ACC112 (cell line): ENCODE data around the gene KAT8.

Experiments used
- H2AFZ ChIP-seq: fragments of 200-600 bp; sonication (generic); one replicate; pipeline ENCODE4 v1.6.0; 2017; ENCODE audit warnings: antibody characterized with exemption, low read length; ENCODE audit not compliant: unreplicated experiment
- H3K27ac ChIP-seq: fragments of 200-600 bp; sonication (generic); 2 replicates; pipeline ENCODE4 v1.5.1; 2014; ENCODE audit warnings: low read depth, mild to moderate bottlenecking, antibody characterized with exemption, low read length, moderate library complexity
- H3K27me3 ChIP-seq: fragments of 200-600 bp; sonication (generic); 2 replicates; pipeline ENCODE4 v1.6.1; 2014; ENCODE audit warnings: mild to moderate bottlenecking, antibody characterized with exemption, low read length, moderate library complexity, mixed read lengths; ENCODE audit not compliant: insufficient read depth
- H3K36me3 ChIP-seq: fragments of 200-600 bp; sonication (generic); 2 replicates; pipeline ENCODE4 v1.6.1; 2016; ENCODE audit warnings: mild to moderate bottlenecking, antibody characterized with exemption, low read length, moderate library complexity, mixed read lengths; ENCODE audit not compliant: insufficient read depth
- H3K4me1 ChIP-seq: fragments of 200-600 bp; sonication (generic); one replicate; pipeline ENCODE4 v1.6.1; 2016; ENCODE audit warnings: low read length, mixed read lengths; ENCODE audit not compliant: insufficient read depth, unreplicated experiment, control insufficient read depth
- H3K4me3 ChIP-seq: fragments of 200-600 bp; sonication (generic); 2 replicates; pipeline ENCODE4 v1.5.1; 2014; ENCODE audit warnings: mild to moderate bottlenecking, low read depth, low read length
- H3K79me2 ChIP-seq: fragments of 200-600 bp; sonication (generic); one replicate; pipeline ENCODE4 v1.6.0; 2016; ENCODE audit warnings: low read length; ENCODE audit not compliant: control insufficient read depth, unreplicated experiment, insufficient read depth

KAT8 gene

DNA sequence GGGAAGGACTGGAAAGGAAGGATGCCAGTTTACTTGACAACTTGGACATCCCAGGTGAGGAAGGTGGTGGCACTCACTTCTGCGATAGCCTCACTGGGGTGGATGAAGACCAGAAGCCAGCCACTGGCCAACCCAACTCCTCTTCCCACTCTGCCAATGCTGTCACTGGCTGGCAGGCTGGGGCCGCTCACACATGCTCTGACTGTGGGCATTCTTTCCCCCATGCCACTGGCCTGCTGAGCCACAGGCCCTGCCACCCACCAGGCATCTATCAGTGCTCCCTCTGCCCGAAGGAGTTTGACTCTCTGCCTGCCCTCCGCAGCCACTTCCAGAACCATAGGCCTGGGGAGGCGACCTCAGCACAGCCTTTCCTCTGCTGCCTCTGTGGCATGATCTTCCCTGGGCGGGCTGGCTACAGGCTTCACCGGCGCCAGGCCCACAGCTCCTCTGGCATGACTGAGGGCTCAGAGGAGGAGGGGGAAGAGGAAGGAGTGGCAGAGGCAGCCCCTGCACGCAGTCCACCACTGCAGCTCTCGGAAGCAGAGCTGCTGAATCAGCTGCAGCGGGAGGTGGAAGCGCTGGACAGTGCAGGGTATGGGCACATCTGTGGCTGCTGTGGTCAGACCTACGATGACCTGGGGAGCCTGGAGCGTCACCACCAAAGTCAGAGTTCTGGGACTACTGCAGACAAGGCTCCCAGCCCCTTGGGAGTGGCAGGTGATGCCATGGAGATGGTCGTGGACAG is 38.7 kb upstream of the KAT8 start:
- peaks cover 11% of the 10 kb centered on the region for H3K4me1 ChIP-seq
- no peaks in the 10 kb centered on the region for H3K27me3 ChIP-seq
- H3K4me3 ChIP-seq = no peak overlapping the region
- H3K79me2 ChIP-seq = peaks cover 32% of the 10 kb centered on the region
- H3K36me3 ChIP-seq = peaks cover 18% of the 10 kb centered on the region; the same call in 1 of the 2 replicates
- H2AFZ ChIP-seq = no peak overlapping the region
- no peak overlapping the region for H3K27ac ChIP-seq

DNA sequence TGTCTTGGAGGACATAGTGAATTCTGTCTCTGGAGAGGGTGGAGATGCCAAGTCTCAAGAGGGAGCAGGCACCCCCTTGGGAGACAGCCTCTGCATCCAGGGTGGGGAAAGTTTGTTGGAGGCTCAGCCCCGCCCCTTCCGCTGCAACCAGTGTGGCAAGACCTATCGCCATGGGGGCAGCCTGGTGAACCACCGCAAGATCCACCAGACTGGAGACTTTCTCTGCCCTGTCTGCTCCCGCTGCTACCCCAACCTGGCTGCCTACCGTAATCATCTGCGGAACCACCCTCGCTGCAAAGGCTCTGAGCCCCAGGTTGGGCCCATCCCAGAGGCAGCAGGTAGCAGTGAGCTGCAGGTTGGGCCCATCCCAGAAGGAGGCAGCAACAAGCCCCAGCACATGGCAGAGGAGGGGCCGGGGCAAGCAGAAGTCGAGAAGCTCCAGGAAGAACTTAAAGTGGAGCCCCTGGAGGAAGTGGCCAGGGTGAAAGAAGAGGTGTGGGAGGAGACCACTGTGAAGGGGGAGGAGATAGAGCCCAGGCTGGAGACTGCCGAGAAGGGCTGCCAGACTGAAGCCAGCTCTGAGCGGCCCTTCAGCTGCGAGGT is 38.0 kb upstream of the KAT8 start:
- H2AFZ ChIP-seq = no peak overlapping the region
- H3K4me3 ChIP-seq = no peak overlapping the region
- no peak overlapping the region for H3K27ac ChIP-seq
- peaks cover 25% of the 10 kb centered on the region; the same call in 1 of the 2 replicates for H3K36me3 ChIP-seq
- no peaks in the 10 kb centered on the region for H3K27me3 ChIP-seq
- H3K79me2 ChIP-seq = peaks cover 32% of the 10 kb centered on the region
- peaks cover 11% of the 10 kb centered on the region for H3K4me1 ChIP-seq

DNA sequence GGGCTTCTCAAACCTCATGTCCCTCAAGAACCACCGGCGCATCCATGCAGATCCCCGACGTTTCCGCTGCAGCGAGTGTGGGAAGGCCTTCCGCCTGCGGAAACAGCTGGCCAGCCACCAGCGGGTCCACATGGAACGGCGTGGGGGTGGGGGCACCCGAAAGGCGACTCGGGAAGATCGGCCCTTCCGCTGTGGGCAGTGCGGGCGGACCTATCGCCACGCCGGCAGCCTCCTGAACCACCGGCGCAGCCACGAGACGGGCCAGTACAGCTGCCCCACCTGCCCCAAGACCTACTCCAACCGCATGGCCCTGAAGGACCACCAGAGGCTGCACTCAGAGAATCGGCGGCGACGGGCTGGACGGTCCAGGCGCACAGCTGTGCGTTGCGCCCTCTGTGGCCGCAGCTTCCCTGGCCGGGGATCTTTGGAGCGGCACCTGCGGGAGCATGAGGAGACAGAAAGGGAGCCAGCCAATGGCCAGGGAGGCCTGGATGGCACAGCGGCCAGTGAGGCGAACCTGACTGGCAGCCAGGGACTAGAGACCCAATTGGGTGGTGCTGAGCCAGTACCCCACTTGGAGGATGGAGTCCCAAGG is 37.3 kb upstream of the KAT8 start:
- Histone ChIP-seq H3K4me3 (no peak overlapping the region), H2AFZ (no peak overlapping the region), H3K4me1 (peaks cover 11% of the 10 kb centered on the region), H3K36me3 (peaks cover 25% of the 10 kb centered on the region; the same call in 1 of the 2 replicates), H3K27ac (no peak overlapping the region), H3K27me3 (no peaks in the 10 kb centered on the region), H3K79me2 (peaks cover 26% of the 10 kb centered on the region)

DNA sequence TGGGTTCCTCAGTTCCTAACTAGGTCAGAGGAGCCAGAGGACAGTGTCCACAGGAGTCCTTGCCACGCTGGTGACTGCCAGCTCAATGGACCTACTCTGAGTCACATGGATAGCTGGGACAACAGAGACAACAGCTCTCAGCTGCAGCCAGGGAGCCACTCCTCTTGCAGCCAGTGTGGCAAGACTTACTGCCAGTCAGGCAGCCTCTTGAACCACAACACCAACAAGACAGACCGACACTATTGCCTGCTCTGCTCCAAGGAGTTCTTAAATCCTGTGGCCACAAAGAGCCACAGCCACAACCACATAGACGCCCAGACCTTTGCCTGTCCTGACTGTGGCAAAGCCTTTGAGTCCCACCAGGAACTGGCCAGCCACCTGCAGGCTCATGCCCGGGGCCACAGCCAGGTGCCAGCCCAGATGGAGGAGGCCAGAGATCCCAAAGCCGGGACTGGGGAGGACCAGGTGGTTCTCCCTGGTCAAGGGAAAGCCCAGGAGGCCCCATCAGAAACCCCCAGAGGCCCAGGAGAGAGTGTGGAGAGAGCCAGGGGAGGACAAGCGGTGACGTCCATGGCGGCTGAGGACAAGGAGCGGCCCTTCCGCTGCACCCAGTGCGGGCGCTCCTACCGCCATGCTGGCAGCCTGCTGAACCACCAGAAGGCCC is 36.6 kb upstream of the KAT8 start:
- Histone ChIP-seq H3K27ac (no peak overlapping the region), H3K4me3 (no peak overlapping the region), H3K79me2 (peaks cover 19% of the 10 kb centered on the region), H3K27me3 (no peaks in the 10 kb centered on the region), H3K4me1 (peaks cover 5% of the 10 kb centered on the region), H3K36me3 (peaks cover 25% of the 10 kb centered on the region; the same call in 1 of the 2 replicates), H2AFZ (no peak overlapping the region)

DNA sequence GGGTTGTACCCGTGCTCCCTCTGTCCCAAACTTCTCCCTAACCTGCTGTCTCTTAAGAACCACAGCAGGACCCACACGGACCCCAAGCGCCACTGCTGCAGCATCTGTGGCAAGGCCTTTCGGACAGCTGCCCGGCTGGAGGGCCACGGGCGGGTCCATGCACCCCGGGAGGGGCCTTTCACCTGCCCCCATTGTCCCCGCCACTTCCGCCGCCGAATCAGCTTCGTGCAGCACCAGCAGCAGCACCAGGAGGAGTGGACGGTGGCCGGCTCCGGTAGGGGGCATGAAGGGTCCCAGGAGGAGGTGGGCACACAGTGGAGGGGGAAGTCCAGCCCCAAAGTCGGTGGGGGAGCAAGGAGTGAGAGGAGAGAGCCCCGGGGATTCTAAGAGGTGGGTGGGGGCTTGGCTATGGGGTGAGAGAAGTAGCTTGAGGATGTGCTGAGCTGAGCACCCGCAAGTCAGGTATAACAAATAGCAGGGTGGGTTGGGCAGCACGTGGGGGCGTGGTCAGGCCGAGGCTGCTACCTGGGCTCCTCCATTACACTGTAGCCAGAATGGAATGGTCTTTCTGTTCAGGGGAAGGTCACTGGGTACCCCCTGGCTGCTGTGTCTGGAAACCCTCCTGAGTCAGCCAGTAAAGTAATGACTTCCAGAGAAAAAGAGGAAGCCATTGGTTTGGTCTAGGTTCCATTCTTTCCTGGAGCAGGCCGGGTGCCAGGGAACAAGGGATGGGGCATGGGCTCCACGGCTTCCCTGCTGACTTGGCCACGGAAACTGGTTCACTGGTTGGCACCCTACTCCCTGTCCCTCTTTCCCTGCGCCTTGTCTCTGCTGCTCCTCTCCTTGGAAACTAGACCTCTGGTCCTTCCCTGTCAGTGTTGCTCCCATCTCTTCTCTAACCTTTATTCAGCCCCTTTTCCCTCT is 35.8 kb upstream of the KAT8 start:
- Histone ChIP-seq H3K36me3 (peaks cover 21% of the 10 kb centered on the region; the same call in 1 of the 2 replicates), H3K27ac (no peak overlapping the region), H3K79me2 (peaks cover 12% of the 10 kb centered on the region), H2AFZ (no peak overlapping the region), H3K4me3 (no peak overlapping the region), H3K4me1 (peaks cover 5% of the 10 kb centered on the region), H3K27me3 (no peaks in the 10 kb centered on the region)

DNA sequence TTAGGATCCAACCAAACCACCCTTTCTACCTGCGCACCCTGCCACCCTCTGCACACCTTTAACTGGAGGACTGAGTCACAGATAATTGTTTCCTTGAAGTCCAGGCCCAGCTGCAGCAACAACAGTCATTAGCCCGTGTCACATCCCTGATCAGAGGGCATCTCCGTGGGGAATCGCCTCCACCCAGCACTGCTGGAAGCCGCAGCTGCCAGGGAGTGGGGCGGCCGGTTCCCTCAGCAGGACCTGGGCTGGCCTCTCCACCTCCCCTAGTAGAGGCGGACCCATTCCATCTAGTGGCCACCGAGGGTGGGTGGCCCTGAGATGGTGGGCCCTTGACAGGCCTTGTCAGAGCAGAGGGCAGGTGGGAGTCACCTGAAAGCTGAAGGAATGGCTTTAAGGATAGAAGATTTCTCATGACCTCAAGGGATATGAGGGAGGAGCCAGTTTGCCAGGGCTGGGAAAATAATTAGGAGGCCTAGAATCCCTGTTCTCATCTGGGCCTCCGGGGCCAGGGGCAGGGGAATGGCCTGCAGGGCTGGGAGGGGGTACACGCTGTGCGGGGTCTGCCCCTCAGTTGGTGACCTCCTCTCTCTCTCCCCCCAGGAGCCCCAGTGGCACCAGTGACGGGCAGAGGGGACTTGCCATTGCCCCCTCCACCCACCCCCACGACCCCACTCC is 35.0 kb upstream of the KAT8 start:
- H2AFZ ChIP-seq = no peak overlapping the region
- peaks cover 18% of the 10 kb centered on the region; the same call in 1 of the 2 replicates for H3K36me3 ChIP-seq
- H3K27ac ChIP-seq = no peak overlapping the region
- peaks cover 5% of the 10 kb centered on the region for H3K4me1 ChIP-seq
- H3K79me2 ChIP-seq = peaks cover 4% of the 10 kb centered on the region
- no peaks in the 10 kb centered on the region for H3K27me3 ChIP-seq
- H3K4me3 ChIP-seq = no peak overlapping the region

DNA sequence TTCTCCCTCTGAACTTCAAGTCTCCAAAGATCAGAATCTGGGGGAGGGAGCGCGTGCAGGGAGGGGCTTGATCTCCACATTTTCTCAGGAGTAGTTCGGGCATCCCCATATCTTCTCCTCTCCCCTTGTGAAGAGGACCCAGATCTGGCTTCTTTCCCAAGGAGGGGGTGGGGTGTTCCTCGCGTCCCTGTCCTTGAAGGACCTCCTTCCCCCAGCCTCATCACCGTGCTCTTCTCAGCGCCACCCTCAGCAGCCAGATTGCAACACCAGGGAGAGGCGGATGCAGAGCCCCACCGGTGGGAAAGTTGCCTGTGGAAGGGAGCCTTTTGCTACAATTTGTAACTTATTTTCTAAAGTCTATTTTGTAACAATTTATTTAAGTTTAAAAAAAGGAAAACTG is 34.4 kb upstream of the KAT8 start:
- Histone ChIP-seq H3K27me3 (no peaks in the 10 kb centered on the region), H3K36me3 (peaks cover 13% of the 10 kb centered on the region; the same call in 1 of the 2 replicates), H3K4me3 (no peak overlapping the region), H3K4me1 (peaks cover 5% of the 10 kb centered on the region), H2AFZ (no peak overlapping the region), H3K79me2 (no peaks in the 10 kb centered on the region), H3K27ac (no peak overlapping the region)

DNA sequence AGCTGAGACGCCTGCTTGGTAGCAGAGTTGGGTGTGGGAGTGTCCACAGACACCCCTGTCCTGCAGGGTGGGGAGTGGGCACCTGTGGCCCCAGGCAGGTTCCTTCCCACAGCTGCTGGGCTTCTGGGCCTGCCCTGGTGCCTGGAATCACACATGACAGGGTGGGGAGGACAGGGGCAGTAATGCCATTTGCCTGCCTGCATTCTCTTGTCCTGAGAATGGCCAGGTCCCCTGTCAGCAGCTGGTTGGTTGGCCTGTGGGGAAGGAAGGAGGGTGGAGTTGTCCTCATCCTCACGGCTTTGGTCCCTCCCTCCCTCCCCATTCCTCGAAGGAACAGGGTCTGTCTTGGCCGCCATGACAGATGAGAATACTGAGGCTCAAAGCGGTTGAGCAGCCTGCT is 33.9 kb upstream of the KAT8 start:
- peaks cover 12% of the 10 kb centered on the region; the same call in 1 of the 2 replicates for H3K36me3 ChIP-seq
- peaks cover 5% of the 10 kb centered on the region for H3K4me1 ChIP-seq
- H2AFZ ChIP-seq = no peak overlapping the region
- H3K27ac ChIP-seq = no peak overlapping the region
- no peaks in the 10 kb centered on the region for H3K27me3 ChIP-seq
- no peak overlapping the region for H3K4me3 ChIP-seq
- H3K79me2 ChIP-seq = peaks cover 4% of the 10 kb centered on the region

DNA sequence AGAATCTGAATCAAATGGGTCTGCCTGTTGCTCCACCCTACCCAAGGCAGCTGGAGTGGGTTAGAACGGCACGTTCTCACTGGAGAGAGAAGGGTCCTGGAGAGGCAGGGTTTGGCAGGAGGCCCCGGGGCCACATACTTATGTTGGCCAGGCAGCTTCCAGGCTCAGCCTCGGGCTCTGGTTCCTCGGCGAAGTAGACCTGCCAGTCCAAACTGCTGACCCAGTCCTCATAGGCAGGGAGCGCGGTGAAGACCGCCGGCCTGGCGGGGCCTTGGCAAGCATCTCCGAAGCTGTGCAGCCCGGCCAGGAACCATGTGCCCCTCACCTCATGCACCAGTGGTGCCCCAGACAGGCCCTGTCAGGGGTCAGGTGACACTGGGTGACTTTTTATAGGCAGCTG is 33.5 kb upstream of the KAT8 start:
- Histone ChIP-seq H3K79me2 (peaks cover 8% of the 10 kb centered on the region), H3K36me3 (peaks cover 12% of the 10 kb centered on the region; the same call in 1 of the 2 replicates), H3K4me3 (no peak overlapping the region), H3K27me3 (no peaks in the 10 kb centered on the region), H2AFZ (no peak overlapping the region), H3K27ac (no peak overlapping the region), H3K4me1 (peaks cover 5% of the 10 kb centered on the region)
